NCI-H1105 (cell line): ENCODE measurements around the gene TSPYL6.
"Not testable (repeated sequence)": the region's sequence is repeated elsewhere in the genome, so short reads cannot be mapped to it uniquely, and the experiment has no call there.

ENCODE experiments used
- DNase-seq: peaks from one replicate; lab custom pipeline; 2025; lab: John Stamatoyannopoulos, UW

Gene TSPYL6

DNA sequence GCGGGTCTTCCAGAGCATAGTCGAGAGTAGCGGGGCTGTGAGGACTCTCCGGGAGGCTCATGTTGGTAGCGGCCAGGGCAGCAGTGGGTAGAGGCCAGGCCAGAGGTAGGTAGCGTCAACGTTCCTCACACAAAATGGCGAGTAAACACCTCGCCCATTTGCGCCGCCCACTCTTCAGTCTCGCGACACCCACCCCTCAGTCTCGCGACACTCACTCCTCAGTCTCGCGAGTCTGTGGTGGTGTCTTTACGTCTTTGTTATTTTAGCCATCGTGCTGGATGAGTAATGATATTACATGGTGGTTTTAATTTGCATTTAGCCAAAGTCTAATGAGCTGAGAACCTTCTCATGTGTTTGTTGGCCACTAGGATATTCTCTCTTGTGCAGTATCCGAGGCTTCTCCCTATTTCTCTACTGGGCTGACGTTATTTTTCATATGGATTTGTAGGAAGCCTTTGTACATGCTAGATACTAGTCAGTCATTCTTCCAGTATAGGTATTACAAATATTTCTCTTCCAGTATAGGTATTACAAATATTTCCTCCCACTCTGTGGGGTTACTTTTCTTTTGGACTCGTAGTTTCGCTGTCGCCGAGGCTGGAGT is at the start of gene TSPYL6:
TSPYL6 (minus strand) TSS at position 139 of the 604 bp plus-strand sequence; CDS start at position 61, 78 bp downstream.
- no peak for DNase-seq

- no peak for DNase-seq
Observed at GRCh38 chr2:54303631-54304030, 47.6 kb upstream of the TSPYL6 start.

GRCh38 chr2:54298514-54298913 is 42.5 kb upstream of the TSPYL6 start:
- no peak for DNase-seq

GRCh38 chr2:54295911-54296310 is 39.9 kb upstream of the TSPYL6 start:
- DNase-seq = no peak

DNA sequence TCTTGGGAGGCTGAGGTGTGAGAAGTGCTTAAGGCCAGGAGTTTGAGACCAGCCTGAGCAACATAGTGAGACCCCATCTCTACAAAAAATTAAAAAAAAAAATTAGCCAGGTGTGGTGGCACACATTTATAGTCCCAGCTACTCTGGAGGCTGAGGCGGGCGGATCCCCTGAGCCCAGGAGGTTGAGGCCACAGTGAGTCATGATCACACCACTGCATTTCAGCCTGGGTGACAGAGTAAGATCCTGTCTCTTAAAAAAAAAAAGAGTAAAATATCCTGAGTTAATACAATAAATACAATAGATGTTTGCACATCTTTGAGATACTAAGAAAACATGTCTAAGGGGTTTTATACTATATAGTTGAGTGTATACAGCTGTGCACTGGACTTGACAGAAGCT is 38.6 kb upstream of the TSPYL6 start:
- not testable (repeated sequence) for DNase-seq

GRCh38 chr2:54290356-54291025 is 34.5 kb upstream of the TSPYL6 start:
- DNase-seq = no peak

- DNase-seq = no peak
Observed at GRCh38 chr2:54289917-54290316, 33.9 kb upstream of the TSPYL6 start.

DNA sequence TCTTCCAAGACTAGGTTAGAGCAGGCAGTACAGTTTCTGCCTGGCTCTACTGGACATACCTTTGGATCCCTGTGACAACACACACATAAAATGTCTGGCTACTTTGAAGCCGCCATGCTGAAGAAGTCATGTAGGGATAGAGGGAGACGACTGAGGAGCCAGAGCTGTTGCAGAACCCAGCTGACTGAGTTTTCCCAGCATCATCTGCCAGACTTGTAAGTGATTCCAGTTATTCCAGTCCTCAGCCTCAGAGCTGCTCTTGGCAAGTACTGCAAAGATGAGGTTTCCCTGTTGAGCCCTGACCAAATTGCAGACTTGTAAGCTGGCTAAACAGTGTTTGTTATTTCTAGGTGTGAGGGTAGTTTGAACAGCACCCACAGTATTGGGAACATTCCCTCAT is 31.5 kb upstream of the TSPYL6 start:
- no peak for DNase-seq

DNA sequence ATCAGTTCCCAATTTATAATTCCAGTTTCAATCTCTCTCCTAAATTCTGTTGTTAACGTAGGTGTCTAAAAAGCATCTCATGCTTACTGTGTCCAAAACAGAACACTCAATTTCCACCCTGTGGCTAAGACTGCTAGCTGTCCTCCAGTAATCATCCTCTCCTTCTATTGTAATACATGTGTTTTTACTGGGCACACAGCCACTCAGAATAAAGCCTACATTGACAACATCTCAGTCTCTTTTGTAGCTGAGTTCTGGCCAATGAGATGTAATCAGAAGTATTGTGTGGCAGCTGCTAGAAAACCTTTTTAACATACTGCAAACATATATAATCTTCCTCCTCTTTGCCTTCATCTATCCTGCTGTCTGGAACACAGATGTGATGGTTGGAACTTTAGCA is 29.4 kb upstream of the TSPYL6 start:
- no peak for DNase-seq

- no peak for DNase-seq
Observed at GRCh38 chr2:54284826-54285225, 28.8 kb upstream of the TSPYL6 start.

DNA sequence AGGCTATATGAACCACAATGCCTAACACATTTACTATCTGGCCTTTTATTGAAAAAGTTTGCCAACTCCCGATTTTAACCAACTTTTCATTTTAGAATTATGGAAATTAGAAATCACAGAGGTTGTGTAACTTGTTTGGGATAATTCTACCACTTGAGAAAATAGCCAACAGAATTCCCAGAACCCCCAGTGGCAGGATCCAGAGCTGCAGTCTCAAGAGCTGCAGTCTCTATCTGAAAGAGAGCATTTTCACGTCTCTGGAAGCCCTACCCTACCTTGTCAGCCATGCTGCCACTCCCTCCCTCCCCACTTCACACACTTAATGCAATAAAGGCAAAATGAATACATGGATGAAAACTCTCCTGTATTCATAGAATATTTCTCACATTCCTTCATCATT is 23.4 kb upstream of the TSPYL6 start:
- DNase-seq = no peak

DNA sequence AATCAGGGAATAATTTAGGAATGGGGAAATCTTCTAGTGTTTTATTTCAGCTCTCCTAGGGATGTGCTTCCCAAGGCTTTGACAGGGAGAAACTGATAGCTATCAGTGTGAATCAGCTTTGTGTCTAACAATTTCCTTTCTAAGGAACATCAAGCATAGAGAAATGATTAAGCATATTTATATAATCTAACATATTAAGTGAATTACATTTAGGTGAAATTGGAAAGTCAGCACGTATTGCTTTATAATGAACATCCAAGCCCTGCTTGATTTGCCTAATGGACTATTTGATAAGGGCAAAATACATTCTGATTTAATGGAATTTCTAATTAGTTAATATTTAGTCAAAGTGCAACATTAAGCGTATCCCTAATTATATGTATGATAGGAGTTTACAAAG is 19.5 kb upstream of the TSPYL6 start:
- DNase-seq = no peak

- no peak for DNase-seq
Observed at GRCh38 chr2:54274781-54275242, 18.8 kb upstream of the TSPYL6 start.

GRCh38 chr2:54271843-54272627 is 16.0 kb upstream of the TSPYL6 start:
- no peak for DNase-seq

- DNase-seq = no peak
Observed at GRCh38 chr2:54271189-54271588, 15.2 kb upstream of the TSPYL6 start.

- DNase-seq = no peak
Observed at GRCh38 chr2:54267577-54267976, 11.5 kb upstream of the TSPYL6 start.

DNA sequence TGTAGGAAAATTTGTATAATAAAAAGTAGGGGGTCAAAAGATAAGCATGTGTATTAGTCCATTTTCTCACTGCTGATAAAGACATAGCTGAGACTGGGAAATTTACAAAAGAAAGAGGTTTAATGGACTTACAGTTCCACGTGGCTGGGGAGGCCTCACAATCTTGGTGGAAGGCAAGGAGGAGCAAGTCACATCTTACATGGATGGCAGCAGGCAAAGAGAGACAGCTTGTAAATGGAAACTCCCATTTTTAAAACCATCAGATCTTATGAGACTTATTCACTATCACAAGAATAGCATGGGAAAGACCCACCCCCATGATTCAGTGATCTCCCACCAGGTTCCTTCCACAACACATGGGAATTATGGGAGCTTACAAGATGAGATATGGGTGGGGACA is 9.1 kb upstream of the TSPYL6 start:
- not testable (repeated sequence) for DNase-seq

DNA sequence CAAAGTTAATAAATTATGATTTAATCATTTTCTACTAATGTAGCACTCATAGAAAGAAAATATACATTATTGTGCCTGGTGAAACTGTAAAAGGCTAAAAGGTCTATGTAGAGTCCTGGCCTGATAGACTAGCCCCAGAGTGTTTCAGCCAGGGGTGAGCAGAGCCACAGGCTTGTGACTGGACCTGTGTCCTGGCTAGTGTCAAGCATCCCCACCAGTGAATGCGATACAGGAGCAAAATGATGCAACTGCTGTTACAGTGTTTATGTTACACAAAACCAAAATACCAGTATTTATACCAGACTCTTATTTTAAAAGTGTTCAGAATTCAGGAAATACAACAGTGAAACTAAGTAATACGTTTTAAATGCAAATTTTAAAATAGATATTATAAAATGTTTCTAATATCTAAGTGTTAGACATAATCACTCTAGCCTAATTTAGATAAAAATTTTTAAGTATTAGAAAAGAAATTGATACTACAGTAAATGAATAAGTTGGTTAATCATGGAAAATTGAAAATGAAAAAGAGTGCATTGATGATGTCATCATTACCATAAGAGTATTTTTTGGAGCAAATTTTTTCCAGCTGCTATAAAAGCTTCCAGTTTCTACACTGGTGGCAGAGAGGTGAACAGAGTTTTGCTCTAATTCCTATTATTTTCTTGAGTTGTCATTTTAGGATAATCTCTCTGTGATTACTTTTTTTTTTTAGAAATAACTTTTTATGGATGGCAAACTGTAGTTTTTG is 6.2 kb upstream of the TSPYL6 start:
- no peak for DNase-seq

GRCh38 chr2:54261537-54261936 is 5.5 kb upstream of the TSPYL6 start:
- DNase-seq = no peak

GRCh38 chr2:54260241-54260595 is 4.2 kb upstream of the TSPYL6 start:
- no peak for DNase-seq

DNA sequence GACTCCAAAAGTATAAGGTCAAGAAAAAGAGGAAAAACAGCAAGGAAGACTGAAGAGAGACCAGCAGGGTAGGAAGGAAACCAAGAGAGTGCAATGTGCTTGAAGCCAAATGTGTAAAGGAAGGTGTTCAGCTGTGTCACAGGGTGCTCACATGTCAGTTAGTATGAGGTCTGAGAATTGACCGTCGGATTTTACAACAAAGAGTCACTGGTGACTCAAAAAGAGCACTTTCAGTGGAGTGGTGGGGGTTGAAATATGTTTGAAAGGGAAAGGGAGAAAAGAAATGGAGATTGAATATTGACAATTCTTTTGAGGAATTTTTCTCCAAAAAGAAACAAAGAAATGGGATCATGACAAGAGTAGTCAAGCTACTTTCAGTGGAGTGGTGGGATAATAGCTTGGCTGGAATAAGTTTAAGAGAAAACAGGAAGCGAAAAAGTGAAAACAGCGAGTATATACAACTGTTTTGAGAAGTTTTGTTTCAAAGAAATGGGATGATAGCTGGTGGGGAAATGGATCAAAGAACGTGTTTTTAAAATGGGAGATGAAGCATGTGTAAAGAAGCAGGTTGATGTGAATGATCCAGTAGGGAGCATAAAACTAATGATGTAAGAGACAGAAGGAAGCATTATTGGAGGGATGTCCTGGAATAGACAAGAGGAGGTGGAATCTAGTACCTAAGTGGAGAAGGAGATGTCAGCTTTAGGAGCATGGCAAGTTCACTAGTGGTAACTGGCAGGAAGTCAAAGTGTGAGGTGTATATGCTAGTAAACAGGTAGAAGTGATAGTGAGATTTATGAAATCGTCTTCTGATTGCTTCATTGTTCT is 3.6 kb upstream of the TSPYL6 start:
- DNase-seq = no peak

GRCh38 chr2:54258166-54258565 is 2.1 kb upstream of the TSPYL6 start:
- no peak for DNase-seq
